GM19099 (cell line): ENCODE results near the gene STAC3.

Experiments used
- POLR2A ChIP-seq: IDR thresholded peaks from 3 replicates; pipeline ENCODE4 v1.6.1; 2011; ENCODE audit warnings: low read depth; ENCODE audit not compliant: insufficient read length; ENCODE audit errors: extremely low read depth

STAC3 gene

GRCh38 chr12:57261428-57261865 is 10.5 kb upstream of the STAC3 start:
- TF ChIP-seq POLR2A = no peak

- TF ChIP-seq POLR2A = no peak
These were observed 9.4 kb upstream of the STAC3 start for GRCh38 chr12:57260366-57260765.

GRCh38 chr12:57258977-57259970 is 8.3 kb upstream of the STAC3 start:
- TF ChIP-seq POLR2A = no peak

- TF ChIP-seq POLR2A = no peak
These were observed 4.9 kb upstream of the STAC3 start for GRCh38 chr12:57255916-57256315.

GRCh38 chr12:57254506-57255280 is 3.7 kb upstream of the STAC3 start:
- TF ChIP-seq POLR2A = no peak

GRCh38 chr12:57250541-57250940 is 446 bp downstream of the STAC3 start:
- no peak for TF ChIP-seq POLR2A

- TF ChIP-seq POLR2A = no peak
These were observed 1.8 kb downstream of the STAC3 start for GRCh38 chr12:57248934-57249742.

- TF ChIP-seq POLR2A = no peak
These were observed 3.9 kb downstream of the STAC3 start for GRCh38 chr12:57247041-57247440.

GRCh38 chr12:57244312-57244696 is 6.7 kb downstream of the STAC3 start:
- no peak for TF ChIP-seq POLR2A

GRCh38 chr12:57243521-57244311 is 7.3 kb downstream of the STAC3 start:
- no peak for TF ChIP-seq POLR2A

- TF ChIP-seq POLR2A = no peak
These were observed 8.1 kb downstream of the STAC3 start for GRCh38 chr12:57242691-57243454.

- TF ChIP-seq POLR2A = no peak
These were observed 8.7 kb downstream of the STAC3 start for GRCh38 chr12:57242329-57242690.
